DMS 273 (cell line): ENCODE measurements around the gene ULBP1.
"Not testable (repeated sequence)": the region's sequence is repeated elsewhere in the genome, so short reads cannot be mapped to it uniquely, and the experiment has no call there.

Source experiments
- DNase-seq: peaks from one replicate; lab custom pipeline; 2025; ENCODE audit not compliant: unreplicated experiment; lab: John Stamatoyannopoulos, UW

ULBP1 gene

DNA sequence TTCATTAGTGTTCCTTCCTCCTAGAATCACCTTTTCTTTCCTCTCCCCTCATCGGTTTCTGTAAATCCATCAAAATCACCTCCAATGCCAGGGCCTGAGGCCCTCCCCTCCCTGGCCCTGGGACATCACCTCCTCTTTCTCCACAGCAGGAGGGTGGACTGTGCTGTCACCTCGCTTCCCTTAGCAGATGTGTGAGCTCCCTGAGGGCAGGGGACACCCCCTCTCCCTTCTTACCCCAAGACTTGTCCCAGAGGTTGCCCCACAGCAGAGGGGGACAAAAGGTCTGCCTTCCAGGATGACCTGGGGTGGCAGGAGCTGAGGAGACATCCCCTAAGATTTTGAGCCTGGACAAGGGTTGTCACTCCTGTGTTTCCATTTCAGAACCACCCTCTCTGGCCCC is 5.9 kb downstream of the ULBP1 start:
- DNase-seq = no peak

DNA sequence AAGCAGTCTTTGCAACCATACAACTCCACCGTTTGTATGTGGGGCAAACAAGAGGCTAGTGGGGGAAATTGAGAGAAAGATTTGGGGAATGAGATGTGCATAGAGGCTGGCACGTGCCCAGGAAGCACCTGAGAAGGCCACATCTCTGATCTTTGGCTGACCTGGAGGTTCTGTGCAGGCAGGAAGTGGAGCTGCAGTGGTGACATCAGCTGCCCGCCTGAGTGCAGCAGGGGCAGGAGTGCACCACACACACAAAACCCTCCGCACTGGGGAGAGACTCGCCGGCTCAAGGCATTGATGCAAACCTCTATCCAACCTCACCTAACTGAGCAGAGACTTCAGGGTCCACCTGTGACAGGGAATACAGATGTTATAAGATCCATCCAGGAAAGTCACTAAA is 10.7 kb downstream of the ULBP1 start:
- not testable (repeated sequence) for DNase-seq

DNA sequence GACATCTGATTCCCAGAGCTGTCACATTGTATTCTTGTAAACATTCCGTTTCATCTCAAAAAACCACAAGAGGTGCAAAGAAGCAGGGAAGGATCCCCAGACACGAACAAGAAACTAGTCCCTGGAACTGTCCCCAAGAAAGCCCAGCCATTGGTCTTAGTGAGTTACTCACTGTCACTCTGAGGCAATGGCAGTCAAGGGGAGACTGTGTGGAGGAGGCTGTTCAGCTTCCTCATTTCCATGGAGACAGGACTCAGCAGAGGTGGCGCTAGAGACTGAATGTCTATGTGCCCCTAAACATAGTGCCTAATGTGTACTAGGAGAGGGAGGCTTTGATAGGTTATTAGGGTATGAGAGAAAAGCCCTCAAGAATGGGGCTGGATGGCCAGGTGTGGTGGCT is 11.1 kb downstream of the ULBP1 start:
- no peak for DNase-seq

DNA sequence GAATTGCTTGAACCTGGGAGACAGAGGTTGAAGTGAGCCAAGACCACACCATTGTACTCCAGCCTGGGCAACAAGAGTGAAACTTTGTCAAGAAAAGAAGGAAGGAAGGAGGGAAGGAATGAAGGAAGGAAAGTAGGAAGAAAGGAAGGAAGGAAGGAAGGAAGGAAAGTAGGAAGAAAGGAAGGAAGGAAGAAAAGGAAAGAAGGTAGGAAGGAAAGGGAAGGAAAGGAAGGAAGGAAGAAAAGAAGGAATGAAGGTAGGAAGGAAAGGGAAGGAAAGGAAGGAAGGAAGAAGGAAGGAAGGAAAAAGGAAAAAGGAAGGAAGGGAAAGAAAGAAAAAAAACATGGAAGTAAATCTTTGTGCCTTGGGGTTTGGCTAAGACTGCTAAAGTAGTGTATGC is 11.7 kb downstream of the ULBP1 start:
- DNase-seq = no peak

DNA sequence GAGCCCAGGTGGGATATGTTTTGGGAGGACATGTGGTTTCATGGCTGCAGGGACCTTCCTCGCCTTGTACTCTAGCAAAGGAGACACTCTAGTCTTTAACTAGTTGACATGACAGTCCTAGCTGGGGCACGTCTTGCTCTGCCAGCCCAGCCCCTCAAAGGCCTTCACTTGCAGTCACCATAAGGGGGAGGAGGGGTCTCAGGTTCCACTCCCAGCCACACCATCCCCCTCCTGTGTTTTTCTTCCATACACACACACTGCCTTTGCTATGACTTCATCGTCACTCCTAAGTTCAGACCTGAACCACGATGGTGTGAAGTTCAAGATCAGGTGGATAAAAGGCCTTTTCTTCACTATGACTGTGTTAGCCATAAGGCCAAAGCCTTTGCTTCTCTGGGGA is 13.5 kb downstream of the ULBP1 start:
- DNase-seq = no peak

DNA sequence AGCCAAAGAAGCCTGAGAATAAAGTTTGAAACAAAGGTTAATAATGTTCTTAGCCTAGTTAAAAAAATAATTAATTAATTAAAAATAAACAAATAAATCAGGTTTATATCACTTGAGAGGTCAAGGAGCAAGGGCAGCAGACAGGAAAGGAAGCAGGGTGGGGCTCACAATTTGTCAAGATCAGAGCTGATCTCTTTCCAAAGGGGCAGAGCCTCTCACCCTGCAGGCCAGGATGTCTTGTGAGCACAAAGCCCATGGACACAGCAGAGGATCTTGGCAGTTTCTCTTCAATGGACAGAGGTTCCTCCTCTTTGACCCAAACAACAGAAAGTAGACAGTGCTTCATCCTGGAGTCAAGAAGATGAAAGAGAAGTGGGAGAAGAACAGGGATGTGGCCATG is 14.9 kb downstream of the ULBP1 start:
- no peak for DNase-seq

DNA sequence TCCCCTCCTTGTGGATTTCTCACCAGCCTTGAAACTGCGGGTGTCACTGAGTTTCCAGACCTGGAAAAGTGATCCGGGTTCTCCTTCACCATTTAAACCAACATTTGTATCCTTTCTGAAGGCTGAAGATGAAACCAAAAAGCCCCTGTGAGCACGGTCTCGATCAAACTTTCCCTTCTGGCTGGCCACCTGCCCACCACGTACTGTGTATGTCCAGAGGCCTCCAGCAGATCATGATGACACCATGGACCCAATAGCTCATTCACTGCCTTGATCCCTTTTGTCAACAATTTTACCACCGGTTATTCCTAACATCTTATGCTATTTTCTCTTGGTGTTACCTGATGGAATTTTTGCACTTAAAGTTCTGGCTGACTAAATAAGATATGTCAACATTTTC is 15.6 kb downstream of the ULBP1 start:
- DNase-seq = no peak

DNA sequence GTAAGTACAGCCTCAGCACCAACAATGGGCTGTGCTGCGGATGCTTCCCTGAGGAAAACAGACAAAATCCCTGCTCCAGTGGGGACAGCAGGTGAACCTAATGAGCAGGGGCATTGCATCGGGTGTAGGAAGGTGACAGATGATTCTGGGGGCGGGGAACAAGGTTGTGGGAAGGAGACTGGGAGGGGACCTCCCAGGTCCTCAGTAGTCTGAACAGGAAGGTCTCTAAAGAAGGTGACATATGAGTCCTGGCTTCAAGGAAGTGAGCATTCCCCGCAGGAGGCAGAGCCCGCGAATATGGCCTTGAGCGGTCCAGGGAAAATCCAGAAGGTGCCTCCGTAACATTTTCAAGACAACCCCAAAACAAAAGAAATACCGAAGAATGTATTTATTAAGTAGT is 19.4 kb downstream of the ULBP1 start:
- no peak for DNase-seq

DNA sequence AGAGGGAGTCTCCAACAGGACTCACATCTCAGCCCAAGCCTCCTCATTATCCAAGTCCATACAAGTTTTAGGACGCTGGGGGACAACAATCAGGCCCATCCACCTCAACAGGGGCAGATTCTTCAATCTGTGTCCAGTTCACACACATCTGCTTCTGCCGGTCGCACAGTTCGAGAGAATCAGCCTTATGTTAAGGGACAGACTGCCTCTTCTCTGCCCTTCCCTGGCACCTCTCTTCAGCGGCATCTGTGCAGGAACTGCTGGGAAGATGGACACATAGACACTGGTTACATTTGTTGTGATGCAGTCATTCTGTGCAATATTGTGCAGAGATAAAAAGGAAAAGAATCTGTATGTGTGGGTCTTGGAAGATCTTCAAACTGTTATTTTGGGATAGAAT is 21.0 kb downstream of the ULBP1 start:
- DNase-seq = no peak

DNA sequence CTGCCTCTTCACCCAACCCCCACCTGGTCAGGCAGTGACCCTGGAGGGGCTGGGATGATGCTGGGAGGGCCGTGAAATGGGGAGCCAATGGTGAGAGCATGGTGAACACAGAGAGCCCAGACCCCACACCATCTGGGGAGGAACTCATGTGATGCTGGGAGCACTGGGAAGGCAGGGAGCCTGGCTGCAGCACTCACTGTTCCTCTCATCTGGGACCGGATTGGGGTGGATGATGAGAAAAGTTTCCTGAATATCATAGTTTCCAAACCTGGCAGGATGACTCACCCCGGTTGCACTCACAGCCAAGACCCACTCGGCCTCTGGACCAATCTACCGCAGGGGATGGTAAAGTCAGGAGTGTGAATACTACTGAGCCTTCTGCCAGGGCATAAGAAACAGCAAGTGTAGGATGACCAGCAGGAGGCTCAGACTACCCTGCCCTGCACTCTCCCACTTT is 21.8 kb downstream of the ULBP1 start:
- no peak for DNase-seq

DNA sequence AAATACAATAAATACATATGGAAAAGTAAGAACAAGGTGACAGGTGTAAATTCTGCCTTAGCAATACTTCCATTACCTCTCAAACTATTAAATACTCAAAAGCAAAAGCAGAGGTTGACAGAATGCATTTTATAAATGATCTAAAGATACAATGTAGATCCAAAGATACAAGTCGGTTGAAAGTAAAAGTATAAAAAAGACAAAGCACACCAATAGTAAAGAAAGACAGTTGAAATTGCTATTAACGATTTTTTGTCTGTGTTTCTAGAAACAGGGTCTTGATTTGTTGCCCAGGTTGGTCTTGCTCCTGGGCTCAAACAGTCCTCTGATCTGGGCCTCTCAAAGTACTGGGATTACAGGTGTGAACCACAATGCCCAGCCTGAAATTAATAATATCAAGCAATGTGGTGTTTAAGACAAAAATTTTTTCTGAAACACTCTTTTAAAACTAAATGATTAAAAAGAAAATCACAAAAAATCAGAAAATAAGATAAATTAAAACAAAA is 23.9 kb downstream of the ULBP1 start:
- DNase-seq = no peak

DNA sequence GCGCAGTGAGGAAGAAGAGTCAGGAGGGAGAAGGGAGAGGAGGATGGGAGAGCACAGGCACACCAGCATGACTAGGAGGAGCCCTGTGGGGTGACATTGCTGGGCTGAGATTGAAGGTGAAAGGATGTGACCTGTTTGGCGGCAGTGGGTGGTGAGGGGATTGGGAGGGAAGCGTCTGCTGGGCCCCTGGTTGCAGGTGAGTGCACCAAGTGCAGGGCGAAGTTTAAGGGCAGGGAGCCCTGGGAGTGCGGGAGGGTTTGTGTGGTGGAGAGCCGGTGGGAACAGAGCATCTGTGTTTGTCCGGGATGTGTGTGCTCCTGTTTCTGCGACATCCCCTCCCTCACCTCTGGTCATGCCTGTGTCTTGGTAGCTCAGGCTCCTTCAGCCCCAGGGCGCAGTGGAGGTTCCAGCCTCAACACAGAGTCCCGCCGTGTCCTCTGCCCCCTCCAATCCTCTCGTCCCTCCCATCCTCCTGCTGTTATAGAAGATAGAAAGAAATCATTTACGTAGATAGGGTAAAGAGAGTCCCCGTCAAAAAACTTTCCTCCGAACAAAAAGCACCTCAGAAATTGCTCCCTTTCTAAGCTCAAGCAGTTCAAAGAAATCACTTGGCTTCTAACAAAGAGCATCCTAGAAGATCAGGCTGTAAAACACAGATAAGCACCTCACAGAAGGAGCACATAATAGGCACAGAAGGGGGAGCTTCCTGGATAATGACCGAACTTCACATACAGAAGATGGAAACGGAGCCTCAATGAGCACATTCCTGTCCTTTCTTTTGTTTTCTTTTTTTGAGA is 25.0 kb downstream of the ULBP1 start:
- no peak for DNase-seq

DNA sequence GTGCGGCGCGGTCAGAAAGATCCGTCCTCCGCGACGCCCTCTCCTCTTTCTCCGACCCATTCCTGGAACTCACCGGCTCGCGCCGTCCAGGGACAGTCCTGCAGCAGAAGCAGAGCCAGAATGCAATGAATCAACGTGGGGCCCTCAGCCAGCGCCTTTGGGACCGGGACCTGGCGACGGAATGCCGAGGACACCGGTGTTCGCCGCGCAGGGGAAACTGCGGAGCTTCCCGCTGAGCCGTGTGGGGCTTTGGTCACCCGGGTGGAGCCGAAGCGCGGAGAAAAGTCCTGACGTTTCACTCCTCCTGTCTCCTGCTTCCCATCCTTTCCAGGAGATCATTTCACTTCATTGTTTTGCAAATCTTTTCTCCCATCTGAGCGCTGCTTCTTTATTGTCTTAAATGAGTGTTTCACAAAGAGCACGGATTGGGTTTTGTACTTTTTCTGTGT is 26.5 kb downstream of the ULBP1 start:
- DNase-seq = no peak

DNA sequence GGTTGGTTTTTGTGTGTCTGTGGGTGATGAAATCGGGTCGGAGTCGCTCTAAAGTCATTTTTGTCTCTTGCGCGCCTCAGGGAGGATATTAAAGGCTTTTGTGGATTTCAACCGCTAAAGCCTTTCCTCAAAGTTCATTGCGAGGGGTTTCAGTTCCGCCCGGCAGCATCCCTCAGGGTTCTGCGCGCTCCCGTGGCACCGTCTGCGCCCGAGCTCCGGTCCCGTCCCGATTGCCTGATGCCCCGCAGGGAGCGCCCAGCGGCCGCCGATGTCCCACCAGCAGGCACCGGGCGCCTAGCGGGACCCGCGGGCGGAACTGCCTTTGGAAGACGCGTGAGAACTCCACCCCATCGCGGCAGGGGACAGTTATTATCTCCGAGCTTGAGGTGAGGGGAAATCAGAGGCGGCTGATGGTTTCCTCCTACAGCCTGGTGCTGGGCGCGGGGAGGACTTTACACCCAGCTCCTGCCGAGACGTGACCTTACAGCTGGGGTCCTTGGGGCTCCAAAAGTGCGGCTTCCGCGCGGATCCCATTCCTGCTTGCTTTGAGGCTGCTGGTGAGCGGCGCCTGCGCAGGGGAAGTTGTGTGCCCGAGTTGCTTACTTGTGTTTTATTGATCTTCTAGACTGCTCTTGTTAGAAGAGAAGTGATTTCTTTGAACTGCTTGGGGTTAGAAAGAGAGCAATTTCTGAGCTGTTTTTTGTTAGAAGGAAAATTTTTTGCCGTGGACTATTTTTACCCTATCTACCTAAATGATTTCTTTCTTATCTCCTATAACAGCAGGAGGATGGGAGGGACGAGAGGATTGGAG is 27.1 kb downstream of the ULBP1 start:
- peak; percentile 50 for DNase-seq

DNA sequence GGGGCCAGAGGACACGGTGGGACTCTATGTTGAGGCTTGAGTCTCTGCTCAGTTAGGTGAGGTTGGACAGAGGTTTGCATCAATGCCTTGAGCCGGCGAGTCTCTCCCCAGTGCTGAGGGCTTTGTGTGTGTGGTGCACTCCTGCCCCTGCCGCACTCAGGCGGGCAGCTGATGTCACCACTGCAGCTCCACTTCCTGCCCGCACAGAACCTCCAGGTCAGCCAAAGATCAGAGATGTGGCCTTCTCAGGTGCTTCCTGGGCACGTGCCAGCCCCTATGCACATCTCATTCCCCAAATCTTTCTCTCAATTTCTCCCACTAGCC is 27.7 kb downstream of the ULBP1 start:
- DNase-seq = not testable (repeated sequence)

DNA sequence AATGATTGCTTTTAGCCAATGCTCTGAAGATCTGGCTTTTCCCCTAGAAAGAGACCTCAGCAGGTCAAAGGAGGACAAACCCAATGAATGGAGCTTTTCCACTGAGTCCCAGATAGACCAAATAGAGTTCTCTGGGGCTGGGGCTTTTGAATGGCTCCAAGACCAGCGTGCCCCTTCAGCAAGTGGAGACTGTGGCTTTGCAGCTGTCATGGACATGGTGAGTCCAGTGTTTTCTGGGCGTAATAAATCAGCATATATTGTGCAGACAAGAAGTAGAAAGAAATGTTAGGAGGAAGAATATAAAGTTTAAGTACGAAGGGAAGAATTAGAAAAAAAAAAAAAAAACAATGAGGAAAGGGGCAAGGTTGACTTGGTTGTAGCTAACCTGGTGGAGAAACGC is 28.1 kb downstream of the ULBP1 start:
- no peak for DNase-seq

DNA sequence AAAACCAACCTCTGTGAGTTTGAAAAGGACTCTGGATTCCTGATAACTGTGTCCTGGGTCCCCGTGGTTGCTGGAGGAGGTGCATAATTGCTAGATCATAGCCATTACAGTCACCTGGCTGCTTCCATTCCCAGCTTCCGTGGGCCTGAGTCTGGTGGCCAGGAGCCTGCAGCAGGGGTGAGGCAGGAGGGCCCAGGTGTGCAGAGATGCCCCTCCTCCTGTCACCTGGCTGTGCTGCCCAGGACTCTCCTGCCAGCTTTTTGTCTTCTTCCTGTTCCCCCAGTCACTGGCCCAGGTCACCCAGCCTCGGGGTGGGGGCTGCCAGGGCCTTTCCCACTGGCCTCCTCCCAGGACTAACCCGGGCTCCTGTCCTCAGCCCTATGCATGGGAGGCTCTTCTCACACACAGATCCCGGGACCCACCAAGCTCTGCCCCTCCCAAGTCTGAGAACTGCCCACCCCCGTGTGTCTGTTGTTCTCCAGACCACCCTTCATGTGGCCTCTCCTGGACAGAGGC is 31.6 kb downstream of the ULBP1 start:
- DNase-seq = no peak

DNA sequence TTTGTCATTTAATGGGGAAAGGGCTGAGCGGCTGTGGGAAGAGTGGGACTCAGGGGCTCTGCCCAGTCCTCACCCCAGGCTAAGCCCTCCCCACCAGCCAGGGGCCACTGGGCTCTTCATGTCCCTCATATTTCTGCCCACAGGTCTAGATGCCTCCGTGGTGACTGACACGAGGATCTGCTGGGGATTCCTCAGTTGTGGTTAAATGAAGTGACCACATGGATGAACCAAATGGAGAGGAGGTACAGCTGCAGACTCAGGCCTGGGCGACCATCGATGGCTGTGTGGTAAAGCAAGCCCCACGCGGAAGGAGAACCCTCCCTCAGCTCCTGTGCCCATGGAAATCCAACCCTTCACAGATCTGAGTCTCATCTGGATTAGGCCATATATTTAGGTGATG is 32.2 kb downstream of the ULBP1 start:
- DNase-seq = no peak

DNA sequence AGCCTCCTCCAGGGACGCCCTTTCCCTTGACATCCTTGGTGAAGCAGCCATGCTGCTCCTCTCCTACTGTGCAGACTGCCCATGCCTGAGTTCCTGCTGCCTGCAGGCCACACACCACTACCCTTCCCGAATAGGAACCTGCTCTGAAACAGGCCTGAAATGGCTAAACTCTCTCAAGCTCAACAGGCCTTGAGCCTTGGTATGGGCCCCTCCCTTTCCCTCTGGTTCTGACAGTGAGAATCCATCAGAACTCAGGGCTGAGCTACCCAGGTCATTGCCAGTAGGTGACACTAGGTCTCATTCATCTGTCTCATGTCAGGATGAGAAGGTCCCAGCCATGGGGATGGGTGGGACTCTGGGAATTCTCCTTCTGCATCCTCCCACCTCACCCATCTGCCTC is 35.9 kb downstream of the ULBP1 start:
- no peak for DNase-seq

DNA sequence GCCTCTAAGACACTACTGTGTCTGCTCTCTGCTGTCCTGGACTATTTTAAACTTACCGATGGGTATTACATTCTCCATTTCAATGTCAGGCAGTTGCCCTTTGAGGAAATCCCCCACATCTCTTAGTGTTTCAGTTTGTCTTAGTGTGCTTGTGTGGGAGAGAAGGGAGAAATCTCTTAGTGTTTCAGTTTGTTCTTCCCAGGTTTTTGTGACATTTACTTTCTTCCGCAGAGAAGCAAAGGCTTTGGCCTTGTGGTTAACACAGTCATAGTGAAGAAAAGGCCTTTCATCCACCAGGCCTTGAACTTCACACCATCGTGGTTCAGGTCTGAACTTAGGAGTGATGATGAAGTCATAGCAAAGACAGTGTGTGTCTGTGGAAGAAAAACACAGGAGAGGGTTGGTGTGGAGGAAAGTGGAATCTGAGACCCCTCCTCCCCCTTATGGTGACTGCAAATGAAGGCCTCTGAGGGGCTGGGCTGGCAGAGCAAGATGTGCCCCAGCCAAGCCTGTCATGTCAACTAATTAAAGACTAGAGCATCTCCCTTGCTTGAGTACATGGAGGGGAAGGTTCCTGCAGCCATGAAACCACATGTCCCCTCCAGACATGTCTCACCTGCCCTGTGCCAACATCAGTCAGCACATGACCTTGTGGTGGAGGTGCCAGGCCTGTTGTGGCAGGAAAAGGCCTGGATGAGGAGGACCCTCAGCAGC is 37.7 kb downstream of the ULBP1 start:
- no peak for DNase-seq

DNA sequence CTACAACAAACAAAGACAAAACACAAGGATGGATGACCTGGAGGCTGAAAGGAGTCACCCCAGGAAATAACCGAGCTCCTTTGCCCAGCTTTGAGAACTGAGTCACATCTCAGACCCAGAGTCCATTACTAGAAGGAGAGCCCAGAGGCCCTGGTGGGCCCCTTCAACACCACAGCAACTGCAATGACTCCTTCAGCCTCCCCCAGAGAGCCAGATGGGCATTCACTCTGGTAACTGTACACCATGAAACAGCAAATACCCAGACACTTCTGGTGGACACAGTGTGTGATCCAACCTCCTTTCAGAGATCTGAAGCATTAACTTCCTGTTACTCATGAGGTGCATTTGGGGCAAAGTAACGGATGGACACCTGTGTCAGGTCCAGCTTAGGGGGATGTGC is 39.0 kb downstream of the ULBP1 start:
- no peak for DNase-seq
